ENCODE data around the gene MTURN.

Gene MTURN

DNA sequence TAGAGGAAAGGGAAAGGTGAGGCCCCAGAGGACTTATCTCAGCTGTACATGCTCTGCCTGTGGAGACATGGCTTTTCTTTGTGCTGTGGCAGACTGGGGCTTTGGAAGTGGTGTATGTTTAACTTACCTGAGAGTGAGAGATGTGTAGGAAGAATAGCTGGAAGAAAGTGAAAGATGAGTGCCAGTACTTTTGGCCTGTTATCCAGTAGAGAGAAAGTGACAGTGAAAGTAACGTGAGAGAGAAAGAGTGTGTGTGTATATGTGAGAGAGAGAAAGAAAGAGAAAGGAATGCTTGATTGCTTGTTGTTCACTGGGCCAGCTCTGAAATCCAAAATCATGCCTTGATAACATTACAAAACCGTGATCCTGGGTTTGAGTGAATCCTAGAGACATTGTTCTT, 25.5 kb downstream of the MTURN start:
- TF ChIP-seq, protein P1, sequence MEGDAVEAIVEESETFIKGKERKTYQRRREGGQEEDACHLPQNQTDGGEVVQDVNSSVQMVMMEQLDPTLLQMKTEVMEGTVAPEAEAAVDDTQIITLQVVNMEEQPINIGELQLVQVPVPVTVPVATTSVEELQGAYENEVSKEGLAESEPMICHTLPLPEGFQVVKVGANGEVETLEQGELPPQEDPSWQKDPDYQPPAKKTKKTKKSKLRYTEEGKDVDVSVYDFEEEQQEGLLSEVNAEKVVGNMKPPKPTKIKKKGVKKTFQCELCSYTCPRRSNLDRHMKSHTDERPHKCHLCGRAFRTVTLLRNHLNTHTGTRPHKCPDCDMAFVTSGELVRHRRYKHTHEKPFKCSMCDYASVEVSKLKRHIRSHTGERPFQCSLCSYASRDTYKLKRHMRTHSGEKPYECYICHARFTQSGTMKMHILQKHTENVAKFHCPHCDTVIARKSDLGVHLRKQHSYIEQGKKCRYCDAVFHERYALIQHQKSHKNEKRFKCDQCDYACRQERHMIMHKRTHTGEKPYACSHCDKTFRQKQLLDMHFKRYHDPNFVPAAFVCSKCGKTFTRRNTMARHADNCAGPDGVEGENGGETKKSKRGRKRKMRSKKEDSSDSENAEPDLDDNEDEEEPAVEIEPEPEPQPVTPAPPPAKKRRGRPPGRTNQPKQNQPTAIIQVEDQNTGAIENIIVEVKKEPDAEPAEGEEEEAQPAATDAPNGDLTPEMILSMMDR (conservative IDR thresholded peaks at IDR 0.05; ENCODE audit: low read depth, low read length) = no peak
- DNase-seq (ENCODE audit: low read depth) = no peak
- no peak overlapping the region for H3K4me3 ChIP-seq (ENCODE audit: low read length)

DNA sequence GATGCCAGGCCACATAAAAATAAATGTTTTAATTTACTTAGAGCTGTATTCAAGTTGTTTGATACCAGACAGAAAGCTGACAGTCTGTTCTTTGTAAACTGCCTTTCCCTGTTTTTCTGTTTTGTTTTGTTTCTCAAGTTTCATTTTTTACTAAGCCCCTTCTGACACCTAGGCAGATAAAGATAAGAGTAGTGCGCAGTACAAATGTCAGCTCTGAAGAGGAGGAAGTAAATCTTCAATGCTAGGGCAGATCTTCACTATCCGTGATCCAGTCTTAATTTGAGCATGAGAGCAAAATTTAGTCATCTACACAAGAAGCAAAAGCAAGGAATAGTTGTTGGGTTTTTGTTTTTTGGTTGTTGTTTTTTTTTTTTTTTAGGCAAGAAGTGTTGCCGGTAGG, 27.3 kb downstream of the MTURN start:
- no peak for DNase-seq (ENCODE audit: low read depth)
- H3K4me3 ChIP-seq (ENCODE audit: low read length) = no peak overlapping the region
- TF ChIP-seq, protein P1 (conservative IDR thresholded peaks at IDR 0.05; ENCODE audit: low read depth, low read length) = no peak

DNA sequence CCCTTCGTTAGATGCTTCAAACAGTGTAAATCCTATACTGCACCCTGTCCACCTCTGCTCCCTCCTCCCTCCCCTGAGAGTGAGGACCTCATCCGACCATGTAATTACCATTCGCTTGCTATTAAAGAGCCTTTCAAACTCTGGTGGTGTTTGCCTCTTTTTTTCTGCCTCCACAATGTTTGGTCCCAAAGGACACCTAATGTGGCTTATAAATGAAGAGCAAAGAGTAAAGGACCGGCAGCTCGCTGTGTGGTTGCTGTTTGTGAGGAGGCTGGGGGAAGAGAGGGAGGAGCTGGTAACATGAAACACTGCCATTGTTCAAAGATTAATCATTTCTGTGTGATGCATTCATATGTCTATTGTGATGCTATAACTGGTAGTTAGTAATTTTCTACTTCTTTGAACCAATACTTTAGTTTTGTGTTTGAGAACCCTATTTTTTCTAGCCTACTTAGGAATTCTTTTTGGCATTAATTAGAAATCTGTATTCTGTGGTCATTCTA, 27.9 kb downstream of the MTURN start:
- TF ChIP-seq, protein P1 (conservative IDR thresholded peaks at IDR 0.05; ENCODE audit: low read depth, low read length) = no peak
- H3K4me3 ChIP-seq (ENCODE audit: low read length) = peak overlapping the region; percentile 9
- no peak for DNase-seq (ENCODE audit: low read depth)

DNA sequence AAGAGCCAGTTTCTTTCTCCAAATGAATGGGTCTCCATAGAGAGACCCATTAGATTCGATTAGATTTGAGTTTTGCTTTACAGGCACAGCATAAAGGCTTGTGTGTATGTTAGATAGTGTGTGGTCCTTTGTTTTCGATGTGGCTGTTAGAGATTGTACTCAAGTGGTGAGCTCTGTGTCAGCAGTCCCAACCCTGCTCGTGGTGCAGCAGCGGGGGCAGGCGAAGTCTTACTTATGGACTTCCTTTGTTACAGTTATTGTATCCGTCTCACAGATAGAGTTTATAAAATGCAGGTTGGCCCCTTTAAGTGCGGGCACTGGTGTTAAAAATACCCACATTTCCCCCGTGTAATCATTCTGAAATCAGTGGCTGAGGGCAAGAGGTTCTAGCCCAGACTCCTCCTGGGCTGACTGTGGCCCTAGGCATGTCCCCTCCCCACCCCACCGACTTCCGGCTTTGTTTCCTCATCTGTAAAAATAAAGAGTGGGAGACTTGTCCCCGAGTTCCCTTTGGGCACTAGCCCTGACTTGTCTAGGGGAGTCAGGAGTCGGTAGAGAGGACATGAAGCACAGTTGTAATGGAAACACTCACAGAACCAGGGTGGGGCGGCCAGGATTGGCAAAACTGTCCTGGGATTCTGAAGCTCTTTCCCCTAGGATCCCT, 28.6 kb downstream of the MTURN start:
- no peak for DNase-seq (ENCODE audit: low read depth)
- H3K4me3 ChIP-seq (ENCODE audit: low read length) = no peak overlapping the region
- TF ChIP-seq, protein P1 (conservative IDR thresholded peaks at IDR 0.05; ENCODE audit: low read depth, low read length) = no peak

DNA sequence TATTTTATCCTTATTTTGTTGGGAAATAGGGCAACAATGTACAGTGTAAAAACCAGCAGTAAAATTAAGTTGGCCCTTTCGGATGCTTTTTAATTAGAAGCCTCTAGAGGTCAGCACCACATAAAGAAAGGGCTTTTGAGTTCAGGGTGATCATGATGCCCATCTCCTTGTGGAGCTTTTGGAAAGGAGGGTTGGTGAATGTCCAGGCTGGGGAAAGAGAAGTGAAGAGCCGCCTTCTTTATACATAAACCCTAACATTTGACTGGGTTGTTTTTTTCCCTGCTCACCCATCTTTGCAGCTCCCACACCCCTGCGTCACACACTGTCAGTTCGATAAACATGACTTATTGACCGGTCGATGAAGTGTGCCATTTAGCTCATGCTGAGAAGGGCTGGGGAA, 29.8 kb downstream of the MTURN start:
- H3K4me3 ChIP-seq (ENCODE audit: low read length) = no peak overlapping the region
- TF ChIP-seq, protein P1 (conservative IDR thresholded peaks at IDR 0.05; ENCODE audit: low read depth, low read length) = peak; percentile 59
- DNase-seq (ENCODE audit: low read depth) = no peak

DNA sequence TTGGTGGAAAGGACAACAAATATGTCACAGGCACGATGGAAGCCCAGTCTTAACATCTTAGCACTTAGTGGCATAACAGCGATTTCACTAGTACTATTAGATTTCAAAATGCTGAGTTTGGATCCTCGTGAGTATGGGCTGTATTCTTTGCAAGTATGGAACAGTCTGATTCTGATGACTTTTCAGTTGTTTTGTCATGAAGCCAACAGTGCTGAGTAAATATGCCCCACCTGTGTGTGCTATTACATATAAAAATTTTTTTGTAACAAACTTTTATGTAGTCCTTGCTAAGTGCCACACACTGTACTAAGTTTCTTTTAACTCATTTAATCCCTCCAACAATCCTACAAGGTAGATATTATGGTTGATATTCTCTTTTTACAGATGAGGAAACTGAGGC, 30.8 kb downstream of the MTURN start:
- TF ChIP-seq, protein P1 (conservative IDR thresholded peaks at IDR 0.05; ENCODE audit: low read depth, low read length) = no peak
- no peak overlapping the region for H3K4me3 ChIP-seq (ENCODE audit: low read length)
- no peak for DNase-seq (ENCODE audit: low read depth)

DNA sequence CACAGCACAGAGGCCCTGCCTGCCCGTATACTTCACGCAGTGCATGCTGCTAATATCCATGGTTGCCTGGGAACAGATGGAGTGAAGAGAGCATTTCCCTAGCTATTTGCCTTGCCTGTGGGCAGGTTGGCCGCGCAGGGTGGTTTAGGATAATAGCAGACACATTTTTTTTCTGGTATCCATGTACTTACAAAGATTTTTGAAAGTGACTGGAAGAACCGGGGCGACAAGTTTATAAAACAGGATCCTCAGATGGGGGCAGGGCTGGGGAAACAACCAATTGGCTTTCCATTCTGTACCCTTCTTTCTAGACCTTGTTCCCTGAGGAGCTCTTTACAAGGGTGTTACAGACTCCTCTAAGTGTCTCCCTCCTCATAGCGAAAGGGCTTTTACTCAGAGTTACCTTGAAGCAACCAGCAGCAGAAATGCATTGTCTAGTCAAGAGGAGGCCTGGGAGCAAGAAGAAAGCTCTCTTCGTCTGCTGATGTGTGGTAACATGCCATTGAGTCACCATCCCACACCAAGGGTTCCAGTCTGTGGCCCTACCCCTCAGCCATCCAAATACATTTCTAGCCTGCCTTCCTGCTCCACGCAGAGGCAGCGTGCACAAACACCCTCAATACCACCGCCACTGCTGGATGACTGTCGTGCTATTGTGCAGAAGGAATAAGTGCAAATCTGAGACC, 31.5 kb downstream of the MTURN start:
- TF ChIP-seq, protein P1 (conservative IDR thresholded peaks at IDR 0.05; ENCODE audit: low read depth, low read length) = no peak
- no peak for DNase-seq (ENCODE audit: low read depth)
- H3K4me3 ChIP-seq (ENCODE audit: low read length) = no peak overlapping the region
